Measurements from ENCODE around the gene MAMDC4.

Gene MAMDC4

GRCh38 chr9:136844761-136845464, 7.2 kb upstream of the MAMDC4 start:
- no CpG with 5 or more reads among the region's 88 CpGs for WGBS, 2 donors (ENCODE audit: extremely low coverage in 2 of 2, insufficient read length in 2 of 2, insufficient replicate concordance in 1 of 2)

GRCh38 chr9:136845465-136846260, 6.5 kb upstream of the MAMDC4 start:
- H2BK5ac ChIP-seq (ENCODE audit: low read length), result no peak overlapping the region
- peaks cover 0 to 15% (median 11%) of the 10 kb centered on the region in 3 experiments for H3K27me3 ChIP-seq (ENCODE audit: control insufficient read depth in 3 of 3, insufficient read depth in 3 of 3, low read depth in 1 of 3, low read length in 3 of 3)
- no peak overlapping the region for H3K9ac ChIP-seq (ENCODE audit: low read depth, low read length, poor library complexity)
- no peak overlapping the region for H4K8ac ChIP-seq (ENCODE audit: low read depth, low read length)
- no peak overlapping the region for H3K4ac ChIP-seq (ENCODE audit: low read length)
- no CpG with 5 or more reads among the region's 102 CpGs for WGBS, 2 donors (ENCODE audit: extremely low coverage in 2 of 2, insufficient read length in 2 of 2, insufficient replicate concordance in 1 of 2)
- H3K4me1 ChIP-seq (ENCODE audit: control insufficient read depth in 2 of 2, insufficient read depth in 1 of 2, low read depth in 1 of 2, low read length in 2 of 2), result peaks cover 26 to 35% of the 10 kb centered on the region in 2 donors
- H3K4me3 ChIP-seq (ENCODE audit: low read length in 2 of 2), result no peak overlapping the region
- peak overlapping the region; percentile 89 for H3K23ac ChIP-seq (ENCODE audit: low read depth, low read length, poor library complexity)
- peaks cover 6 to 13% of the 10 kb centered on the region in 2 donors for H3K36me3 ChIP-seq (replicated peaks in 1 of 2; ENCODE audit: control insufficient read depth in 2 of 2, insufficient read depth in 2 of 2, low read length in 2 of 2)
- no peak overlapping the region for H2AK5ac ChIP-seq (ENCODE audit: low read depth, low read length)
- no peak for DNase-seq (ENCODE audit: low spot score)
- H2BK12ac ChIP-seq (ENCODE audit: low read length), result peak overlapping the region; percentile 58
- no peak overlapping the region for H2BK120ac ChIP-seq (ENCODE audit: low read depth, low read length)
- peaks cover 29% of the 10 kb centered on the region for H3K79me1 ChIP-seq (ENCODE audit: low read depth, low read length)
- no peak overlapping the region for H2AFZ ChIP-seq (ENCODE audit: low read length)
- no peak overlapping the region for H4K91ac ChIP-seq (ENCODE audit: low read depth, low read length, poor library complexity)
- H3K4me2 ChIP-seq (ENCODE audit: insufficient read depth, low read length, poor library complexity, severe bottlenecking), result no peak overlapping the region
- H3K18ac ChIP-seq (ENCODE audit: low read length), result peak overlapping the region; percentile 64
- H3K9me3 ChIP-seq (replicated peaks in 1 of 2; ENCODE audit: control insufficient read depth in 2 of 2, insufficient read depth in 1 of 2, low read depth in 1 of 2, low read length in 2 of 2), result peaks cover 0 to 6% of the 10 kb centered on the region in 2 donors
- no peak overlapping the region for H2BK15ac ChIP-seq (ENCODE audit: low read length)
- H3K27ac ChIP-seq (replicated peaks; ENCODE audit: low read length), result no peak overlapping the region
- H3K14ac ChIP-seq (ENCODE audit: low read length), result peak overlapping the region; percentile 82

More at GRCh38 chr9:136844761-136845464, 7.2 kb upstream of the MAMDC4 start:
- Histone ChIP-seq H3K27ac (replicated peaks; ENCODE audit: low read length) (no peak overlapping the region), H3K18ac (ENCODE audit: low read length) (peak overlapping the region; percentile 64), H3K9me3 (replicated peaks in 1 of 2; ENCODE audit: control insufficient read depth in 2 of 2, insufficient read depth in 1 of 2, low read depth in 1 of 2, low read length in 2 of 2) (peaks cover 0 to 6% of the 10 kb centered on the region in 2 donors), H4K8ac (ENCODE audit: low read depth, low read length) (no peak overlapping the region), H3K9ac (ENCODE audit: low read depth, low read length, poor library complexity) (no peak overlapping the region), H2AFZ (ENCODE audit: low read length) (no peak overlapping the region), H3K36me3 (replicated peaks in 1 of 2; ENCODE audit: control insufficient read depth in 2 of 2, insufficient read depth in 2 of 2, low read length in 2 of 2) (peaks cover 0 to 12% of the 10 kb centered on the region in 2 donors), H3K27me3 (ENCODE audit: control insufficient read depth in 3 of 3, insufficient read depth in 3 of 3, low read depth in 1 of 3, low read length in 3 of 3) (peaks cover 0 to 15% (median 11%) of the 10 kb centered on the region in 3 experiments), H2BK12ac (ENCODE audit: low read length) (no peak overlapping the region), H2BK120ac (ENCODE audit: low read depth, low read length) (no peak overlapping the region), H3K4me2 (ENCODE audit: insufficient read depth, low read length, poor library complexity, severe bottlenecking) (no peak overlapping the region), H3K4me3 (ENCODE audit: low read length in 2 of 2) (no peak overlapping the region), H2BK5ac (ENCODE audit: low read length) (no peak overlapping the region), H3K14ac (ENCODE audit: low read length) (peak overlapping the region; percentile 82), H2AK5ac (ENCODE audit: low read depth, low read length) (no peak overlapping the region), H3K23ac (ENCODE audit: low read depth, low read length, poor library complexity) (peak overlapping the region; percentile 89), H2BK15ac (ENCODE audit: low read length) (no peak overlapping the region), H4K91ac (ENCODE audit: low read depth, low read length, poor library complexity) (no peak overlapping the region), H3K4ac (ENCODE audit: low read length) (no peak overlapping the region), H3K4me1 (ENCODE audit: control insufficient read depth in 2 of 2, insufficient read depth in 1 of 2, low read depth in 1 of 2, low read length in 2 of 2) (peaks cover 27 to 35% of the 10 kb centered on the region in 2 donors), H3K79me1 (ENCODE audit: low read depth, low read length) (peaks cover 25% of the 10 kb centered on the region)
- no peak for DNase-seq (ENCODE audit: low spot score)

- Histone ChIP-seq H3K79me1 (ENCODE audit: low read depth, low read length) (peaks cover 27% of the 10 kb centered on the region), H3K23ac (ENCODE audit: low read depth, low read length, poor library complexity) (peak overlapping the region; percentile 98), H2BK12ac (ENCODE audit: low read length) (peak overlapping the region; percentile 58), H3K9ac (ENCODE audit: low read depth, low read length, poor library complexity) (peak overlapping the region; percentile 95), H3K4me3 (ENCODE audit: low read length in 2 of 2) (peak overlapping the region in 1 of 2 donors; percentile 74), H4K91ac (ENCODE audit: low read depth, low read length, poor library complexity) (peak overlapping the region; percentile 96), H2BK15ac (ENCODE audit: low read length) (peak overlapping the region; percentile 97), H3K18ac (ENCODE audit: low read length) (peak overlapping the region; percentile 97), H3K4me1 (ENCODE audit: control insufficient read depth in 2 of 2, insufficient read depth in 1 of 2, low read depth in 1 of 2, low read length in 2 of 2) (peaks cover 20 to 28% of the 10 kb centered on the region in 2 donors), H3K4me2 (ENCODE audit: insufficient read depth, low read length, poor library complexity, severe bottlenecking) (peak overlapping the region; percentile 98), H2AFZ (ENCODE audit: low read length) (no peak overlapping the region), H4K8ac (ENCODE audit: low read depth, low read length) (peak overlapping the region; percentile 43), H2BK120ac (ENCODE audit: low read depth, low read length) (peak overlapping the region; percentile 16), H3K36me3 (replicated peaks in 1 of 2; ENCODE audit: control insufficient read depth in 2 of 2, insufficient read depth in 2 of 2, low read length in 2 of 2) (peaks cover 14 to 16% of the 10 kb centered on the region in 2 donors), H2BK5ac (ENCODE audit: low read length) (peak overlapping the region; percentile 66), H3K27ac (replicated peaks; ENCODE audit: low read length) (no peak overlapping the region), H3K9me3 (replicated peaks in 1 of 2; ENCODE audit: control insufficient read depth in 2 of 2, insufficient read depth in 1 of 2, low read depth in 1 of 2, low read length in 2 of 2) (peaks cover 0 to 6% of the 10 kb centered on the region in 2 donors), H2AK5ac (ENCODE audit: low read depth, low read length) (peak overlapping the region; percentile 72), H3K27me3 (ENCODE audit: control insufficient read depth in 3 of 3, insufficient read depth in 3 of 3, low read depth in 1 of 3, low read length in 3 of 3) (peaks cover 0 to 15% (median 11%) of the 10 kb centered on the region in 3 experiments), H3K4ac (ENCODE audit: low read length) (peak overlapping the region; percentile 76), H3K14ac (ENCODE audit: low read length) (peak overlapping the region; percentile 90)
- WGBS, 2 donors (ENCODE audit: extremely low coverage in 2 of 2, insufficient read length in 2 of 2, insufficient replicate concordance in 1 of 2), result no CpG with 5 or more reads among the region's 98 CpGs
- DNase-seq (ENCODE audit: low spot score), result no peak
Observed at GRCh38 chr9:136846376-136847087, 5.6 kb upstream of the MAMDC4 start.
